Panc1 (cell line): ENCODE data around the gene ERC2. TPM values are rescaled to one million over a fixed set of nuclear protein-coding genes. Genes with fewer than 3 reads are reported as not detected.

Source experiments
- ATAC-seq: fragments of 200-7000 bp; cut with Tn5 transposase; 2 replicates; pipeline ENCODE4 v1.9.1; 2020; ENCODE audit warnings: mild to moderate bottlenecking, moderate library complexity
- BruUV-seq: library from RNA; stranded (reverse); fragments of 400-500 nt; replicated peaks from 2 replicates; lab custom pipeline; 2021; lab: Mats Ljungman, UMichigan
- CTCF ChIA-PET: fragments of 300-600 bp; sonication (Branson Sonifier 250); formaldehyde crosslinking; loops from one replicate; lab custom pipeline; 2022; ENCODE audit warnings: antibody characterized with exemption; lab: Charles Lee
- POLR2A ChIA-PET: fragments of 300-600 bp; sonication (Branson Sonifier 250); formaldehyde crosslinking; loops from one replicate; lab custom pipeline; 2022; ENCODE audit warnings: antibody characterized with exemption; lab: Charles Lee
- DNase-seq: peaks from one replicate; pipeline ENCODE4 v3.0.0-alpha.2; 2010; ENCODE audit warnings: low read depth, low spot score
- H3K27ac ChIP-seq: 2 replicates; pipeline ENCODE4 v1.5.1; 2011; ENCODE audit warnings: mild to moderate bottlenecking, low read length, inconsistent platforms
- H3K27me3 ChIP-seq: fragments of 200-500 bp; sonication (Bioruptor generic); 2 replicates; pipeline ENCODE4 v1.6.0; 2014; ENCODE audit warnings: low read length, inconsistent platforms; ENCODE audit not compliant: control insufficient read depth, insufficient read depth
- H3K36me3 ChIP-seq: fragments of 200-500 bp; sonication (Bioruptor generic); 2 replicates; pipeline ENCODE4 v1.5.1; 2014; ENCODE audit warnings: inconsistent platforms, mild to moderate bottlenecking, low read length, moderate library complexity; ENCODE audit not compliant: control insufficient read depth, insufficient read depth
- H3K4me1 ChIP-seq: 2 replicates; pipeline ENCODE4 v1.5.1; 2011; ENCODE audit warnings: inconsistent platforms, mild to moderate bottlenecking, low read length, moderate library complexity; ENCODE audit not compliant: control insufficient read depth, insufficient read depth
- H3K4me3 ChIP-seq, 2 experiments: 2 replicates each; pipeline ENCODE4 v1.5.1; 2011 to 2012; ENCODE audit warnings: low read depth in 2 of 2, low read length in 2 of 2, mild to moderate bottlenecking in 2 of 2, inconsistent platforms in 1 of 2, moderate library complexity in 1 of 2
- H3K9me3 ChIP-seq: fragments of 200-500 bp; sonication (Bioruptor generic); 2 replicates; pipeline ENCODE4 v1.5.1; 2014; ENCODE audit warnings: low read depth, mild to moderate bottlenecking, inconsistent platforms, low read length, moderate library complexity; ENCODE audit not compliant: control insufficient read depth, insufficient read depth
- POLR2AphosphoS5 ChIP-seq: IDR thresholded peaks from 2 replicates; pipeline ENCODE4 v1.6.1; 2012; ENCODE audit warnings: mild to moderate bottlenecking, low read depth, low read length, moderate library complexity
- SIN3A ChIP-seq: IDR thresholded peaks from 2 replicates; pipeline ENCODE4 v1.6.1; 2012; ENCODE audit warnings: low read depth, mild to moderate bottlenecking, low read length, moderate library complexity, borderline replicate concordance; ENCODE audit not compliant: insufficient read depth
- TCF7L2 ChIP-seq: IDR thresholded peaks from 2 replicates; pipeline ENCODE4 v1.6.1; 2011; ENCODE audit warnings: mild to moderate bottlenecking, low read depth, low read length, inconsistent platforms
- in situ Hi-C: cut with HindIII; loops from 2 replicates; pipeline ENCODE4 v1.10.0; 2016; ENCODE audit warnings: low sequenced_read_pairs, low pct_unique_long_range_greater_than_20kb
- intact Hi-C: fragments of 100-400 bp; cut with micrococcal nuclease; formaldehyde crosslinking; loops from one replicate; pipeline ENCODE4 v1.10.0; 2022; ENCODE audit not compliant: unreplicated experiment
- total RNA-seq: library from RNA; stranded (reverse); gene quantifications from one replicate; pipeline ENCODE4 v1.2.1, GENCODE V29; 2021; ENCODE audit not compliant: unreplicated experiment
- TF ChIP-seq, protein P1 (sequence below): fragments of 450-650 bp; IDR thresholded peaks from 2 replicates; pipeline ENCODE4 v1.5.1; 2017; ENCODE audit warnings: mild to moderate bottlenecking
- TF ChIP-seq, protein P2 (sequence below), 2 experiments: IDR thresholded peaks; 2 replicates each; pipeline ENCODE4 v1.6.1; 2011 to 2012; ENCODE audit warnings: low read depth in 2 of 2, control low read depth in 1 of 2, low read length in 1 of 2, mild to moderate bottlenecking in 1 of 2, moderate library complexity in 1 of 2; ENCODE audit not compliant: insufficient read depth in 1 of 2

Gene ERC2
- total RNA-seq, 1 experiment from 2014 or later = 0.33 TPM

DNA sequence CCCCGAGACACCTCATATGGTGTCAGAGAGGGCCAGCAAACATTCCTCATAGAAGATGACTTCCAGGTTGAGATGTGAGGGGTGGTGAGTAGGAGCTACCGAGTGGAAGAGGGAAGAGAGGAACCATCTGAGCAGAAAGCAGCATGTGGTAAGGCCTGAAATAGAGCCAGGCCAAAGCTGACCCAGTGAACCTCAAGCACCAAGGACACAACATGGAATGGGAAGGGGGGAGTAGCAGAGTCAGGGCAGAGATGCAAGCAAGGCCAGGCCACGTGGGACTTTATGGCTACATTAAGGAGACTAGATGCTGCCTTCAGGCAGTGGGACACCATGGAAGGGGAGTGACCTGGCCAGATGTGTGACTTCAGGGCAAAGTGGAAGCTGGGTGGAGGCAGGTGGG lies 942.8 kb downstream of the ERC2 start:
- in situ Hi-C loops (no loop called here), intact Hi-C loops (no loop called here)
- DNase-seq = no peak
- Histone ChIP-seq H3K4me3 (no peak overlapping the region), H3K9me3 (no peaks in the 10 kb centered on the region), H3K36me3 (no peaks in the 10 kb centered on the region), H3K27ac (no peak overlapping the region), H3K4me1 (no peaks in the 10 kb centered on the region), H3K27me3 (no peaks in the 10 kb centered on the region)
- ChIA-PET POLR2A (no interaction called here), CTCF (no interaction called here)
- ATAC-seq = no peak
- TF ChIP-seq, protein P1, sequence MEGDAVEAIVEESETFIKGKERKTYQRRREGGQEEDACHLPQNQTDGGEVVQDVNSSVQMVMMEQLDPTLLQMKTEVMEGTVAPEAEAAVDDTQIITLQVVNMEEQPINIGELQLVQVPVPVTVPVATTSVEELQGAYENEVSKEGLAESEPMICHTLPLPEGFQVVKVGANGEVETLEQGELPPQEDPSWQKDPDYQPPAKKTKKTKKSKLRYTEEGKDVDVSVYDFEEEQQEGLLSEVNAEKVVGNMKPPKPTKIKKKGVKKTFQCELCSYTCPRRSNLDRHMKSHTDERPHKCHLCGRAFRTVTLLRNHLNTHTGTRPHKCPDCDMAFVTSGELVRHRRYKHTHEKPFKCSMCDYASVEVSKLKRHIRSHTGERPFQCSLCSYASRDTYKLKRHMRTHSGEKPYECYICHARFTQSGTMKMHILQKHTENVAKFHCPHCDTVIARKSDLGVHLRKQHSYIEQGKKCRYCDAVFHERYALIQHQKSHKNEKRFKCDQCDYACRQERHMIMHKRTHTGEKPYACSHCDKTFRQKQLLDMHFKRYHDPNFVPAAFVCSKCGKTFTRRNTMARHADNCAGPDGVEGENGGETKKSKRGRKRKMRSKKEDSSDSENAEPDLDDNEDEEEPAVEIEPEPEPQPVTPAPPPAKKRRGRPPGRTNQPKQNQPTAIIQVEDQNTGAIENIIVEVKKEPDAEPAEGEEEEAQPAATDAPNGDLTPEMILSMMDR = no peak
- TF ChIP-seq SIN3A (no peak), POLR2AphosphoS5 (no peak), TCF7L2 (no peak)
- TF ChIP-seq, protein P2, sequence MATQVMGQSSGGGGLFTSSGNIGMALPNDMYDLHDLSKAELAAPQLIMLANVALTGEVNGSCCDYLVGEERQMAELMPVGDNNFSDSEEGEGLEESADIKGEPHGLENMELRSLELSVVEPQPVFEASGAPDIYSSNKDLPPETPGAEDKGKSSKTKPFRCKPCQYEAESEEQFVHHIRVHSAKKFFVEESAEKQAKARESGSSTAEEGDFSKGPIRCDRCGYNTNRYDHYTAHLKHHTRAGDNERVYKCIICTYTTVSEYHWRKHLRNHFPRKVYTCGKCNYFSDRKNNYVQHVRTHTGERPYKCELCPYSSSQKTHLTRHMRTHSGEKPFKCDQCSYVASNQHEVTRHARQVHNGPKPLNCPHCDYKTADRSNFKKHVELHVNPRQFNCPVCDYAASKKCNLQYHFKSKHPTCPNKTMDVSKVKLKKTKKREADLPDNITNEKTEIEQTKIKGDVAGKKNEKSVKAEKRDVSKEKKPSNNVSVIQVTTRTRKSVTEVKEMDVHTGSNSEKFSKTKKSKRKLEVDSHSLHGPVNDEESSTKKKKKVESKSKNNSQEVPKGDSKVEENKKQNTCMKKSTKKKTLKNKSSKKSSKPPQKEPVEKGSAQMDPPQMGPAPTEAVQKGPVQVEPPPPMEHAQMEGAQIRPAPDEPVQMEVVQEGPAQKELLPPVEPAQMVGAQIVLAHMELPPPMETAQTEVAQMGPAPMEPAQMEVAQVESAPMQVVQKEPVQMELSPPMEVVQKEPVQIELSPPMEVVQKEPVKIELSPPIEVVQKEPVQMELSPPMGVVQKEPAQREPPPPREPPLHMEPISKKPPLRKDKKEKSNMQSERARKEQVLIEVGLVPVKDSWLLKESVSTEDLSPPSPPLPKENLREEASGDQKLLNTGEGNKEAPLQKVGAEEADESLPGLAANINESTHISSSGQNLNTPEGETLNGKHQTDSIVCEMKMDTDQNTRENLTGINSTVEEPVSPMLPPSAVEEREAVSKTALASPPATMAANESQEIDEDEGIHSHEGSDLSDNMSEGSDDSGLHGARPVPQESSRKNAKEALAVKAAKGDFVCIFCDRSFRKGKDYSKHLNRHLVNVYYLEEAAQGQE (IDR thresholded peaks at IDR 0.05; ENCODE audit: insufficient read depth in 1 of 2, low read depth in 2 of 2, low read length in 1 of 2) = no peak
- no TSS peak for BruUV-seq

DNA sequence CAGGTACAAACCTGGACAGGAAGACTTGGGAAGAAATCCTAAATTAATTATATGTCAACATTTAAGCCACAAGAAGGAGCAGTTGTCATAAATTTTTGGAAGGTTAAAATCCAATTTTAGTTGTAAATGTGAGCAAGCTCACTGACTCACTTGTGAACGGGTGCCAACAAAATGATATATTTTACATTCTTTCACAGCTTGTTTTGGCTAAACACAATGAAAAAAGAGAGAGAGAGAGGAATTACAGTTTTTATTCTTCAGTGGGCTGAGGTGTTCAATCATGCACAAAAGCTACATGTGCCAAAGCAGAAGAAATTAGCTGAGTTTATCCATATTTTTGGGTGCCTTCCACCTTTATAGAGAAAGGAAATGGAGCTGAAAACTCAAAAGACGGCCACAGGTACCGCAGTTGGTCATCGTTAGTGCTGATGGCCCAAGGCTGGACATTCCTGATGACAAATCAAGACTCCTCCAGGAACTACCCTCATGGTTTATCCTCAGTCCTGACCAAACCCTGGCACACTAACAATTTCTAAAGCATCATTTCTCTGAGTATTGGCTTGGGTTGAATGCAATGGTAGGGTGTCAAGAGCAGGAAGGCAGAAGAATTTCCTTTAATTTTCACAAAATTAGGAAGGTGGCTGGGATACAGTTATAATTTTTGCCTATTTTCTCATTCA lies 943.6 kb downstream of the ERC2 start:
- ATAC-seq = no peak
- in situ Hi-C loops (no loop called here), intact Hi-C loops (no loop called here)
- Histone ChIP-seq H3K9me3 (no peaks in the 10 kb centered on the region), H3K27me3 (no peaks in the 10 kb centered on the region), H3K4me3 (no peak overlapping the region), H3K36me3 (no peaks in the 10 kb centered on the region), H3K4me1 (no peaks in the 10 kb centered on the region), H3K27ac (no peak overlapping the region)
- POLR2A ChIA-PET = no interaction called here
- CTCF ChIA-PET = no interaction called here
- BruUV-seq = no TSS peak
- no peak for DNase-seq
- TF ChIP-seq, protein P2 (IDR thresholded peaks at IDR 0.05; ENCODE audit: insufficient read depth in 1 of 2, low read depth in 2 of 2, low read length in 1 of 2) = no peak
- no peak for TF ChIP-seq SIN3A
- TF ChIP-seq POLR2AphosphoS5 = no peak
- TF ChIP-seq, protein P1 = no peak
- no peak for TF ChIP-seq TCF7L2
